Measurements from ENCODE around the gene CD1E. TPM values are rescaled to one million over a fixed set of nuclear protein-coding genes. Genes with fewer than 3 reads are reported as not detected.

CD1E gene
- total RNA-seq (2012; rRNA removed) (not detected in 2 replicates), polyA plus RNA-seq (2012; rRNA removed) (not detected in 2 replicates), Bru-seq, nascent RNA (not detected), BruChase-seq, experiment 1, labeled RNA remaining after a 6-hour chase (not detected), BruChase-seq, experiment 2, labeled RNA remaining after a 2-hour chase (not detected)
- polyA plus RNA-seq (2012; cell fraction: cytosol; rRNA removed) = not detected in 2 replicates
- polyA plus RNA-seq (2012; cell fraction: nucleus; rRNA removed; ENCODE audit: low replicate concordance) = not detected in 2 replicates
- long read RNA-seq = 0 reads

GRCh38 chr1:158353303-158354075, at the start of gene CD1E:
Gene CD1E, plus strand, starts transcription at chr1:158353894. Its CDS starts 95 bp downstream, at chr1:158353989.
- no peak for ATAC-seq (ENCODE audit: low read depth)
- in situ Hi-C loops (cut with MboI; ENCODE audit: low sequenced_read_pairs) (no loop called here), dilution Hi-C loops (cut with HindIII; ENCODE audit: low sequenced_read_pairs, unreplicated experiment) (no loop called here), intact Hi-C loops (cut with micrococcal nuclease) (no loop called here)
- no peaks in the 10 kb centered on the region for H3K36me3 ChIP-seq (ENCODE audit: control insufficient read depth, insufficient read depth, low read length)
- H2BK120ac ChIP-seq (ENCODE audit: low read depth, low read length) = no peak within 1 kb of the TSS
- no peaks in the 10 kb centered on the region for H4K20me1 ChIP-seq (ENCODE audit: insufficient read depth, low read length)
- H2AK5ac ChIP-seq (ENCODE audit: low read depth, low read length) = no peak within 1 kb of the TSS
- no peak within 1 kb of the TSS for H3K23ac ChIP-seq (ENCODE audit: low read depth, low read length)
- no peak within 1 kb of the TSS for H2BK15ac ChIP-seq (ENCODE audit: low read depth, low read length)
- H3K27ac ChIP-seq (ENCODE audit: insufficient read depth, low read length) = no peak within 1 kb of the TSS
- BruUV-seq (replicated peaks) = no TSS peak
- ChIA-PET CTCF (interaction anchor here (0.7 kb wide), 1 partner anchor 1437 kb away, joined by 3 read pairs; no protein-coding TSS in a partner anchor), POLR2A (ENCODE audit: unreplicated experiment) (no interaction called here)
- no peak within 1 kb of the TSS for H4K91ac ChIP-seq (ENCODE audit: insufficient read depth, low read depth, low read length)
- no peak within 1 kb of the TSS for H4K5ac ChIP-seq (ENCODE audit: low read depth, low read length)
- H2AFZ ChIP-seq (replicated peaks; ENCODE audit: low read length, poor library complexity) = no peak within 1 kb of the TSS
- no peak within 1 kb of the TSS for H3K14ac ChIP-seq (replicated peaks; ENCODE audit: low read depth, low read length)
- no peak within 1 kb of the TSS for H3K4ac ChIP-seq (ENCODE audit: low read depth, low read length)
- H3K27me3 ChIP-seq (ENCODE audit: control insufficient read depth, insufficient read depth, low read length) = no peaks in the 10 kb centered on the region
- no peak within 1 kb of the TSS for H4K8ac ChIP-seq (ENCODE audit: low read depth in 2 of 2, low read length in 2 of 2)
- H2AK9ac ChIP-seq (replicated peaks; ENCODE audit: low read depth, low read length, poor library complexity) = no peak within 1 kb of the TSS
- no CpG with 5 or more reads among the region's 6 CpGs for WGBS, 2 experiments (ENCODE audit: extremely low coverage in 2 of 2, insufficient read length in 1 of 2)
- H2BK5ac ChIP-seq (ENCODE audit: low read depth, low read length, poor library complexity, severe bottlenecking) = no peak within 1 kb of the TSS
- H2BK20ac ChIP-seq (ENCODE audit: low read depth, low read length) = no peak within 1 kb of the TSS
- H3K4me2 ChIP-seq (ENCODE audit: low read depth, low read length) = no peak within 1 kb of the TSS
- no peak within 1 kb of the TSS for H3K18ac ChIP-seq (ENCODE audit: low read depth, low read length)
- no peak for DNase-seq
- H3K9me3 ChIP-seq (ENCODE audit: control insufficient read depth, insufficient read depth, low read length) = no peaks in the 10 kb centered on the region; the same call in 1 of the 2 replicates
- no peak within 1 kb of the TSS for H3K56ac ChIP-seq (ENCODE audit: extremely low read depth, insufficient read depth, low read length)
- no peaks in the 10 kb centered on the region for H3K79me1 ChIP-seq (ENCODE audit: low read depth in 1 of 2, low read length in 2 of 2)
- H3K4me1 ChIP-seq (ENCODE audit: control insufficient read depth, insufficient read depth, low read length) = no peaks in the 10 kb centered on the region
- TF ChIP-seq RCOR1 (IDR thresholded peaks at IDR 0.05; ENCODE audit: insufficient replicate concordance, low read length) (no peak), CHD1 (IDR thresholded peaks at IDR 0.05; ENCODE audit: low read depth, low read length) (no peak), POLR2A (IDR thresholded peaks at IDR 0.05; ENCODE audit: low read depth, low read length) (no peak), RAD21 (IDR thresholded peaks at IDR 0.05; ENCODE audit: low read length) (no peak), MAFK (IDR thresholded peaks at IDR 0.05; ENCODE audit: low read depth, low read length) (no peak)
- TF ChIP-seq, protein P1, sequence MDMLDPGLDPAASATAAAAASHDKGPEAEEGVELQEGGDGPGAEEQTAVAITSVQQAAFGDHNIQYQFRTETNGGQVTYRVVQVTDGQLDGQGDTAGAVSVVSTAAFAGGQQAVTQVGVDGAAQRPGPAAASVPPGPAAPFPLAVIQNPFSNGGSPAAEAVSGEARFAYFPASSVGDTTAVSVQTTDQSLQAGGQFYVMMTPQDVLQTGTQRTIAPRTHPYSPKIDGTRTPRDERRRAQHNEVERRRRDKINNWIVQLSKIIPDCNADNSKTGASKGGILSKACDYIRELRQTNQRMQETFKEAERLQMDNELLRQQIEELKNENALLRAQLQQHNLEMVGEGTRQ (IDR thresholded peaks at IDR 0.05; ENCODE audit: low read depth, low read length) = no peak
- H3K4me3 ChIP-seq (ENCODE audit: insufficient read depth, low read depth, low read length) = no peak within 1 kb of the TSS
- H3K9me1 ChIP-seq (ENCODE audit: insufficient read depth, low read length) = no peaks in the 10 kb centered on the region
- no peak within 1 kb of the TSS for H3K9ac ChIP-seq (ENCODE audit: low read depth, low read length)

All from IMR-90 (cell line).